B cell (primary cell): Measurements from ENCODE around the gene RCE1. TPM values are rescaled to one million over a fixed set of nuclear protein-coding genes. Genes with fewer than 3 reads are reported as not detected.

Experiments used
- ATAC-seq: fragments of 200-7000 bp; cut with Tn5 transposase; one replicate; pipeline ENCODE4 v1.10.0; 2021; ENCODE audit warnings: low read depth, mild to moderate bottlenecking, moderate number of reproducible peaks, moderate library complexity
- CTCF ChIA-PET: fragments of 350-600 bp; sonication (Branson Sonifier 250); formaldehyde crosslinking; loops from one replicate; lab custom pipeline; 2021; ENCODE audit warnings: antibody characterized with exemption, inconsistent platforms; lab: Charles Lee
- POLR2A ChIA-PET: fragments of 350-600 bp; sonication (Branson Sonifier 250); formaldehyde crosslinking; loops from one replicate; lab custom pipeline; 2021; ENCODE audit warnings: antibody characterized with exemption; lab: Charles Lee
- DNase-seq: peaks from one replicate; pipeline ENCODE4 v3.0.0; 2013
- H2AFZ ChIP-seq: 2 replicates; pipeline ENCODE4 v1.6.1; 2012; ENCODE audit warnings: mild to moderate bottlenecking, low read depth, low read length; ENCODE audit not compliant: insufficient read depth, poor library complexity, severe bottlenecking
- H3K27ac ChIP-seq, 2 donors: 1 replicate in 1 of 2; 2 replicates in 1 of 2; pipeline ENCODE4 v1.5.1; 2012 to 2013; ENCODE audit warnings: low read length in 2 of 2, mild to moderate bottlenecking in 2 of 2, moderate library complexity in 1 of 2
- H3K27me3 ChIP-seq, 4 experiments: fragments of 200-600 bp in 1 of 4; sonication (generic) in 1 of 4; replicated peaks in 1 of 4; 1 replicate in 2 of 4; 2 replicates in 2 of 4; pipeline versions ENCODE4 v1.6.1 to v1.7.0; 2013 to 2016; ENCODE audit warnings: low read length in 3 of 4, mild to moderate bottlenecking in 2 of 4, mixed read lengths in 1 of 4, moderate library complexity in 1 of 4; ENCODE audit not compliant: insufficient read depth in 4 of 4, control insufficient read depth in 3 of 4; ENCODE audit errors: control extremely low read depth in 1 of 4
- H3K36me3 ChIP-seq, 2 experiments: replicated peaks in 1 of 2; 1 replicate in 1 of 2; 2 replicates in 1 of 2; pipeline versions ENCODE4 v1.6.1 to v1.7.1; 2013; ENCODE audit warnings: low read length in 1 of 2; ENCODE audit not compliant: insufficient read depth in 2 of 2, control insufficient read depth in 1 of 2; ENCODE audit errors: control extremely low read depth in 1 of 2, extremely low read depth in 1 of 2
- H3K4me1 ChIP-seq, 2 donors: fragments of 200-600 bp in 1 of 2; sonication (generic) in 1 of 2; 1 replicate in 1 of 2; 2 replicates in 1 of 2; pipeline versions ENCODE4 v1.5.1 to v1.6.1; 2013 to 2017; ENCODE audit warnings: low read length in 2 of 2; ENCODE audit not compliant: control insufficient read depth in 2 of 2, insufficient read depth in 2 of 2
- H3K4me2 ChIP-seq: replicated peaks from 2 replicates; pipeline ENCODE3; 2012; ENCODE audit warnings: mild to moderate bottlenecking, low read depth, low read length; ENCODE audit not compliant: poor library complexity, severe bottlenecking
- H3K4me3 ChIP-seq, 5 experiments: fragments of 200-600 bp in 1 of 5; sonication (generic) in 1 of 5; 1 replicate in 3 of 5; 2 replicates in 2 of 5; pipeline versions ENCODE4 v1.5.1 to v1.7.0; 2011 to 2016; ENCODE audit warnings: low read length in 4 of 5, mild to moderate bottlenecking in 4 of 5, low read depth in 2 of 5, control low read depth in 1 of 5, moderate library complexity in 1 of 5; ENCODE audit not compliant: insufficient read depth in 1 of 5; ENCODE audit errors: control extremely low read depth in 1 of 5, extremely low read depth in 1 of 5
- H3K79me2 ChIP-seq: fragments of 200-600 bp; sonication (generic); one replicate; pipeline ENCODE4 v1.6.0; 2016; ENCODE audit warnings: low read length; ENCODE audit not compliant: control insufficient read depth, insufficient read depth
- H3K9ac ChIP-seq: fragments of 200-600 bp; sonication (generic); 2 replicates; pipeline ENCODE4 v1.6.1; 2017; ENCODE audit warnings: mild to moderate bottlenecking, low read length, moderate library complexity
- H3K9me3 ChIP-seq, 3 donors: one replicate each; pipeline versions ENCODE4 v1.6.1 to v1.7.1; 2013; ENCODE audit warnings: low read length in 2 of 3; ENCODE audit not compliant: control insufficient read depth in 2 of 3, insufficient read depth in 1 of 3; ENCODE audit errors: control extremely low read depth in 1 of 3
- H4K20me1 ChIP-seq: 2 replicates; pipeline ENCODE4 v1.6.0; 2012; ENCODE audit warnings: mild to moderate bottlenecking, low read length; ENCODE audit not compliant: insufficient read depth, control insufficient read depth, poor library complexity, severe bottlenecking
- H3K27ac Mint-ChIP-seq: one replicate; pipeline ENCODE4 v1.8.0; 2021; ENCODE audit warnings: mixed read lengths
- H3K27me3 Mint-ChIP-seq: one replicate; pipeline ENCODE4 v1.8.0; 2021; ENCODE audit warnings: mixed read lengths
- H3K4me1 Mint-ChIP-seq: one replicate; pipeline ENCODE4 v1.8.0; 2021; ENCODE audit warnings: mixed read lengths
- H3K4me3 Mint-ChIP-seq: one replicate; pipeline ENCODE4 v1.8.0; 2021; ENCODE audit warnings: mixed read lengths
- H3K9me3 Mint-ChIP-seq: one replicate; pipeline ENCODE4 v1.8.0; 2022; ENCODE audit warnings: mixed read lengths; ENCODE audit not compliant: insufficient read depth
- CTCF ChIP-seq: fragments of 200-600 bp; IDR thresholded peaks from one replicate; pipeline ENCODE4 v1.8.0; 2022; ENCODE audit warnings: antibody characterized with exemption, mild to moderate bottlenecking
- EZH2 ChIP-seq: IDR thresholded peaks from 2 replicates; pipeline ENCODE4 v1.6.1; 2012; ENCODE audit warnings: borderline replicate concordance, low read depth, mild to moderate bottlenecking, moderate library complexity, low read length; ENCODE audit not compliant: insufficient read depth, poor library complexity, severe bottlenecking
- WGBS: methylation state at CpG from one replicate; pipeline ENCODE4 v1.1.5; 2013; ENCODE audit warnings: missing lambda C conversion rate; ENCODE audit not compliant: insufficient coverage; 5-methylcytosine and 5-hydroxymethylcytosine counted together
- intact Hi-C: fragments of 100-400 bp; cut with micrococcal nuclease; formaldehyde crosslinking; loops from one replicate; pipeline ENCODE4 v1.10.0; 2022
- polyA plus RNA-seq: library from polyadenylated mRNA; depleted of rRNA; stranded (reverse); fragments of >200 nt; gene quantifications from 2 replicates; pipeline ENCODE4 v1.2.3, GENCODE V29; 2012
- total RNA-seq, 2 donors: library from RNA; stranded (reverse); fragments of 120-200 nt in 1 of 2; gene quantifications; 1 replicate in 1 of 2; 2 replicates in 1 of 2; pipeline versions ENCODE4 v1.2.3 to v1.2.4, GENCODE V29; 2013 to 2022

The RCE1 gene
- total and polyA plus RNA-seq, 2 donors (not counting 1 experiment from before 2014, with no cell fraction given), result 31.6 to 59.7 TPM

- Histone ChIP-seq H3K27ac (peak overlapping the region; percentile 65 to 78), H3K9me3 (no peaks in the 10 kb centered on the region), H4K20me1 (no peaks in the 10 kb centered on the region), H3K79me2 (no peaks in the 10 kb centered on the region), H3K4me1 (peaks cover 5 to 20% of the 10 kb centered on the region in 2 donors), H3K27me3 (no peaks in the 10 kb centered on the region), H2AFZ (peak overlapping the region; percentile 88), H3K9ac (peak overlapping the region; percentile 83), H3K36me3 (no peaks in the 10 kb centered on the region), H3K4me2 (peak overlapping the region; percentile 91), H3K4me3 (peak overlapping the region; percentile 11 to 74 (median 70))
- WGBS, result 2% methylated on average over 37 of the region's 51 CpGs
- Mint-ChIP-seq H3K9me3 (no peaks in the 10 kb centered on the region), H3K27me3 (no peaks in the 10 kb centered on the region), H3K4me1 (peaks cover 14% of the 10 kb centered on the region), H3K4me3 (peak overlapping the region; percentile 94), H3K27ac (peak overlapping the region; percentile 92)
- intact Hi-C loops, result loop anchor here (1.0 kb wide), 1 partner anchor 13 kb away; the partner anchor contains the start of gene RCE1
- CTCF ChIA-PET, result interaction anchor here (0.7 to 2.0 kb wide), 6 partner anchors 9 to 177 kb away, joined by 3 to 11 read pairs (median 7); partner anchors contain the start of genes RBM4B and RCE1
- no peak for DNase-seq
- no peak for TF ChIP-seq CTCF
- TF ChIP-seq EZH2, result no peak
- POLR2A ChIA-PET, result interaction anchor here (0.6 to 1.6 kb wide), 6 partner anchors 10 to 247 kb away, joined by 3 to 18 read pairs (median 4); partner anchors contain the start of gene RCE1
- peak; percentile 87 for ATAC-seq
These were observed 12.6 kb downstream of the RCE1 start for GRCh38 chr11:66855574-66856495.
